K562 (cell line): ENCODE results near the gene MIEF1. TPM values are rescaled to one million over a fixed set of nuclear protein-coding genes. Genes with fewer than 3 reads are reported as not detected.

Experiments used
- DDX20 ChIP-seq: fragments of 450-650 bp; IDR thresholded peaks from 2 replicates; pipeline ENCODE4 v1.6.1; 2016; ENCODE audit warnings: missing genetic modification characterization, low read depth, mild to moderate bottlenecking, missing compliant biosample characterization, moderate library complexity
- ERF ChIP-seq: fragments of 450-650 bp; formaldehyde crosslinking; IDR thresholded peaks from 2 replicates; pipeline ENCODE4 v1.4.0; 2020; ENCODE audit warnings: mild to moderate bottlenecking, mixed read lengths
- HMG20A ChIP-seq: fragments of 450-650 bp; formaldehyde crosslinking; conservative IDR thresholded peaks from 2 replicates; pipeline ENCODE4 v1.4.0; 2020; ENCODE audit warnings: mild to moderate bottlenecking, mixed read lengths
- ILK ChIP-seq: fragments of 450-650 bp; IDR thresholded peaks from 2 replicates; pipeline ENCODE4 v1.6.1; 2016; ENCODE audit warnings: missing genetic modification characterization, low read depth, mild to moderate bottlenecking, missing compliant biosample characterization, moderate library complexity, borderline replicate concordance
- NFIC ChIP-seq: fragments of 450-650 bp; IDR thresholded peaks from 2 replicates; pipeline ENCODE4 v1.6.1; 2017; ENCODE audit warnings: mild to moderate bottlenecking, inconsistent platforms
- NR1H2 ChIP-seq: sonication (generic); formaldehyde crosslinking; IDR thresholded peaks from 2 replicates; pipeline ENCODE4 v1.4.0; 2020; ENCODE audit warnings: mild to moderate bottlenecking, missing genetic modification reagents
- ZBTB26 ChIP-seq: fragments of 450-650 bp; formaldehyde crosslinking; IDR thresholded peaks from 2 replicates; pipeline ENCODE4 v1.4.0; 2022; ENCODE audit warnings: missing genetic modification characterization
- ZNF592 ChIP-seq: fragments of 450-650 bp; IDR thresholded peaks from 2 replicates; pipeline ENCODE4 v1.6.1; 2017; ENCODE audit warnings: antibody characterized with exemption, mild to moderate bottlenecking
- polyA plus RNA-seq, 8 experiments: library from polyadenylated mRNA; depleted of rRNA in 4 of 8; stranded (reverse) in 5 of 8; unstranded in 3 of 8; fragments of >200 nt; fragmentation: Nextera tagmentation in 2 of 8; fragmentation: Illumina TruSeq in 1 of 8; extraction: Ambion mirVana in 2 of 8; extraction: Trizol in 1 of 8; gene quantifications; 2 replicates each; pipeline versions ENCODE4 v1.2.1 to v1.2.3, GENCODE V29; 2011 to 2014; ENCODE audit warnings: inconsistent platforms in 1 of 8, missing spikeins in 1 of 8
- total RNA-seq, 7 experiments: library from RNA; depleted of rRNA in 6 of 7; stranded (reverse); fragments of >200 nt in 6 of 7; fragmentation: Illumina TruSeq in 2 of 7; extraction: Trizol in 2 of 7; gene quantifications; 2 replicates each; pipeline versions ENCODE4 v1.2.1 to v1.2.3, GENCODE V29; 2011 to 2021; ENCODE audit warnings: low replicate concordance in 1 of 7

Gene MIEF1
- total and polyA plus RNA-seq, 9 of the 15 experiments (the other 6 are each of a cell fraction or from before 2014, with no cell fraction given), result 10.9 to 51.8 (median 25.5) TPM

GRCh38 chr22:39489094-39490068, 12.7 kb upstream of the MIEF1 start (continued):
- TF ChIP-seq ZNF592 (no peak), ZBTB26 (CRISPR knock-in tag) (no peak), NR1H2 (CRISPR knock-in tag) (no peak), NFIC (peak; percentile 79), ILK (tag) (no peak), ERF (CRISPR knock-in tag) (no peak), HMG20A (no peak), DDX20 (tag) (no peak)
